ENCODE data around the gene FRMD6.
"Not testable (repeated sequence)": the region's sequence is repeated elsewhere in the genome, so short reads cannot be mapped to it uniquely, and the experiment has no call there.

The FRMD6 gene

DNA sequence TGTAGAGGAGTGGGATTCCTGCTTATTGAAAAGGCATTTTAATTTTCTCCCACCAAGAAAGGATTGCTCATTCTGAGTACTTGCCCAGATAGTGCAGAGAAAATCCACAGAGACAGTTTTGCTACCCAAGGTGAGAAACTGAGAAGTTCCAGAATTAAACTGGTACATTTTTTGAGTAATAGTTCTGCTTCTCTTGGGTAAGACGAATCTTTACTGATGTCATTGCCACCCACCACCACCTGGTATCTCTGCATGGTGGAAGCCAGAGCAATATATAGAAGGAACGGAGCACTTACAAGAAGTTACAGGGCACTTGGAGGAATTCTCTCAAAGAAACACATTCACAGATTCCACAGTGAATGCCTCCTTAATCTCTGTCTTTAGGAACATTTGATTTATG lies 20.7 kb upstream of the FRMD6 start:
- no peak for DNase-seq

GRCh38 chr14:51633298-51633697 lies 18.4 kb upstream of the FRMD6 start:
- DNase-seq: not testable (repeated sequence)

GRCh38 chr14:51636109-51636508 lies 15.6 kb upstream of the FRMD6 start:
- DNase-seq: no peak

- DNase-seq: no peak
Observed at GRCh38 chr14:51638071-51638944, 13.4 kb upstream of the FRMD6 start.

DNA sequence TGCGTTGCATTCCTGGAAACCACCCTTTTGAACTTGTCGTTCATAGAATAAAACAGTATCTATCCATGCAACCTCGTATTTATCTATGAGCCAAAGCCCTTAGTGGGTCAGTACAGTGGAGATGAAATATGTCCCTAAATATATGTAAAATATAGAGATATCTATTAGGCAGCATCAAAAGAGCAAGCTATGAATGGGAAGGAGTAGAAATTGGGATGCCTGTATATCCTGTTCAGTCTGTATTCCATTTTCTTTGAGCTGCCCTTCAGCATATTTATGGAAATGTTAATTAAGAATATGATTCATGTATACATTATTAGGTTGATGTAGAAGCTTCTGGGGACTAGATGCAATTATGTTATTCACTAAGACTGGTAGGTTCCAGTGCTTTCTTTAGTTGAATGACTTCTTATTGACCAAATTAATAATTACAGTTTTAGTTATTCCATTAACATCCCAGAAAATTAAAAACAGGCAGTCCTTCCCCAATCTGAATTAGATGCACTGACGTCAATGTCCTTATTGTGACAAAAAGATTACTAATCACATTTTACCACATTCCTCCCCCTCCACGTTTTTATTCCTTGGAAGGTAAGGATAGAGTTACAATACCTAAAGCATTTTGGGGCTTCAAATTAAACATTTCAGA lies 11.9 kb upstream of the FRMD6 start:
- no peak for DNase-seq

DNA sequence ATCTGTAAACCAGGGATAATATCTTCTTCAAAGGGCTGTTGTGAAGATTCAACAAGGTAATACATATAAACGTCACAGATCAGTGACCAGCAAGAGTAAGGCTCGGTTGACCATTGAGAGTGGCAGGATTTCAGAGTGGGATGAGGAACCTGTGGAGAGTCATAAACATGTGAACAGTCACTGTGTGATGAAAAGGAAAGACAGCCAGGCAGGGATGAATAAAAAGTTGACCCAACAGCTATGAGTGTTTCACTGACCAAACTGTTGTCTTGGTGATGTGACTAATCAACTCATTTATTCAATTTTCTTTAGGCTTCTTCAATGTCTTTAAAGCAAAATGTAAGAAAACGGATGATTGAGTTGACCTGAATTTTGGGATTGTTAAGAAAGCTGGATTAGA lies 8.6 kb upstream of the FRMD6 start:
- peak; percentile 84 for DNase-seq

DNA sequence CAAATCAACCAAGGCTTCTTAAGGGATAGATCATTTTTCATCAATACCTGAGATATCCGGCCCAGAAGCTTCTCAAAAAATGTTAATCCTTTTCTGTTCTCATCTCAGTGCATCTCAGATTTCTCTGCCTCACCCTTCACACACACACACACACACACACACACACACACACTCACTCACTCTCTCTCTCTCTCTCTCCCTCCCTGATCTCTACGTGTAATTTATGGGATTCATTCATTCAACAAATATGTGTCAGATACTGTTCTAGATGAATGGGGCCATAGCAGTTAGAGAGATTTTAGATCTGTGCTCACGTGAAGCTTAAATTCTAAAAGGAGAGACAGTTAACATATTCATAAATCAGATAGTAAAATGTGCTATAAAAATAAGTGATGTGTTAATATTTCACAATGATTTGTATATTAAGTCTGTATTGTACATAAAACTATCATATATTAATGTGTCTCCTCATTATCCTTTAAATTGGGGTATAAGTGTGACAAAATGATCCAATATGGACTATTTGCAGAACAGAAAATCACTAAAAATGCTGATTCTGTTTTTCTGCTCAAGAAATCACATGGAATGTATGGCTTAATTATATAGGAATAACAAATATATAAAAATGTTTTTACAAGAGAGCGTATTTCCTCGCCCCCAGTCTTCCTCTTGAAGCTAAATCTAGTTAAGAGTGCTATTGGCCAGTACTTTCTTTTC lies 7.3 kb upstream of the FRMD6 start:
- peak; percentile 88 for DNase-seq

- no peak for DNase-seq
Observed at GRCh38 chr14:51648296-51648695, 3.4 kb upstream of the FRMD6 start.

- no peak for DNase-seq
Observed at GRCh38 chr14:51650716-51651387, 858 bp upstream of the FRMD6 start.

GRCh38 chr14:51652168-51653078 lies 713 bp downstream of the FRMD6 start:
- DNase-seq: no peak

GRCh38 chr14:51653079-51653774 lies 1.5 kb downstream of the FRMD6 start:
- peak; percentile 88 for DNase-seq

GRCh38 chr14:51653775-51654532 lies 2.2 kb downstream of the FRMD6 start:
- DNase-seq: no peak

- DNase-seq: no peak
Observed at GRCh38 chr14:51654533-51654845, 2.8 kb downstream of the FRMD6 start.

GRCh38 chr14:51657762-51658161 lies 6.1 kb downstream of the FRMD6 start:
- DNase-seq: peak; percentile 57

DNA sequence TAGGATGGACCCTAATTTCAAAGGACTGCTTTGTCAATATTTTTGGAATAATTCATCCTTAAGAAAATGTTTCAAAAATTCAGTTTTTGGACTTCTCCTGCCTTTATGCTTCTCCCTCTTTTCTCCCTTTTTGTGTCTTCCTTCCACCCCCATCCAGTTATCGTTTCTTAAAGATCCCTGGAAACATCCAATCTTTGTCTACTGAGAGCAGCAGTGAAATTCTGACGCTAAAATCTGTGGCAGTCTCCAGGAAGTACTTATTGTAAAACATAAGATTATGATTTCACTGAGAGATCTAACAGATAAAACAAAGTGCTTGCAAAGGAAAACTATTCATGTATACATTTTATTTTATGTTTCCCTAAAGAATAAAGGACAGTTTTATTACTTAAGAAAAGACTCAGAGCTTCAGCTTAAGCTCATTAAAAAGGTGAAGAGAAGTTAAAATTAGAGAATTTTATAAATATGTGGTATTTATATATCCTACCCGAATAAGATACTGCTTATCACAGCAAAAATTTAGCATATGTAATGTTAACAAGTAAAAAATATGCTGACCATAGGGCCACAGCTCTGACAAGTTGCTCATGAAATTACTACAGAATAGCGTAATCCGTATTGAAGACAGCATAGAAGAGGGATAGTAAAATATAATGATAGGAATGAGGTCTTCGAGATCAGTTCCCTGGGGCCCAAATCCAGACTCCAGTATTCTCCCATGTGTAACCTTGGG lies 6.9 kb downstream of the FRMD6 start:
- no peak for DNase-seq

- no peak for DNase-seq
Observed at GRCh38 chr14:51660741-51661140, 9.0 kb downstream of the FRMD6 start.

- no peak for DNase-seq
Observed at GRCh38 chr14:51661504-51661903, 9.8 kb downstream of the FRMD6 start.

GRCh38 chr14:51663783-51664326 lies 12.1 kb downstream of the FRMD6 start:
- no peak for DNase-seq

- no peak for DNase-seq
Observed at GRCh38 chr14:51666070-51666469, 14.4 kb downstream of the FRMD6 start.

DNA sequence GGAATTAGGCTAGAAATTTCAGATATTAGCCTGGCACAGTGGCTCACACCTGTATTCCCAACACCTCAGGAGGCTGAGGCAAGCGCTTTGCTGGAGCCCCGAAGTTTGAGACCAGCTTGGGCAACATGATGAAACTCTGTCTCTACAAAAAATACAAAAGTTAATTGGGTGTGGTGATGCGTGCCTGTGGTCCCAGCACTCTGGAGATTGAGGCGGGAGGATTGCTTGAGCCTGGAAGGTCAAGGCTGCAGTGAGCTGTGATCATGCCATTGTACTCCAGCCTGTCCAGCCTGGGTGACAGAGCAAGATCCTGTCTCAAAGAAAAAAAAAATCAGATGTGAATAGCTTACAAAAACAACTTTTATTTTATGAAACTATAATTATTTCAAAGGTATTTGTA lies 15.1 kb downstream of the FRMD6 start:
- DNase-seq: no peak

Measured in fibroblast of skin of right quadriceps (primary cell).